Kasumi-1 (cell line): ENCODE data around the gene APLP1.
"Not testable (repeated sequence)": the region's sequence is repeated elsewhere in the genome, so short reads cannot be mapped to it uniquely, and the experiment has no call there.

ENCODE experiments used
- DNase-seq, 2 experiments: peaks; one replicate each; lab custom pipeline; 2025; lab: John Stamatoyannopoulos, UW

APLP1 gene

GRCh38 chr19:35852029-35852780 is 16.2 kb upstream of the APLP1 start, which contains the start of gene NPHS1:
TSS of gene NPHS1 (minus strand) at chr19:35852504. CDS start at chr19:35851837, 667 bp downstream.
- no peak for DNase-seq

- no peak for DNase-seq
Measured at GRCh38 chr19:35853038-35853756, 15.2 kb upstream of the APLP1 start.

- peak; percentile 26 to 66 for DNase-seq
Measured at GRCh38 chr19:35856546-35857149, 11.7 kb upstream of the APLP1 start, which contains the start of gene KIRREL2. TSS of gene KIRREL2 (plus strand) at chr19:35856911. CDS start at chr19:35857120, 209 bp downstream.

GRCh38 chr19:35858311-35858710 is 10.1 kb upstream of the APLP1 start:
- DNase-seq, result no peak

- DNase-seq, result no peak
Measured at GRCh38 chr19:35859414-35859813, 9.0 kb upstream of the APLP1 start.

GRCh38 chr19:35860436-35860817 is 7.9 kb upstream of the APLP1 start:
- no peak for DNase-seq

GRCh38 chr19:35860818-35861639 is 7.3 kb upstream of the APLP1 start:
- no peak for DNase-seq

GRCh38 chr19:35861640-35862160 is 6.7 kb upstream of the APLP1 start:
- no peak for DNase-seq

- DNase-seq, result no peak
Measured at GRCh38 chr19:35862528-35862927, 5.8 kb upstream of the APLP1 start.

- DNase-seq, result no peak
Measured at GRCh38 chr19:35863018-35863417, 5.4 kb upstream of the APLP1 start.

- no peak for DNase-seq
Measured at GRCh38 chr19:35868823-35869326, 501 bp downstream of the APLP1 start.

- DNase-seq, result peak; percentile 10 to 13
Measured at GRCh38 chr19:35869327-35870123, 1.2 kb downstream of the APLP1 start.

GRCh38 chr19:35870124-35870736 is 1.9 kb downstream of the APLP1 start:
- not testable (repeated sequence) for DNase-seq

GRCh38 chr19:35870798-35871197 is 2.4 kb downstream of the APLP1 start:
- no peak for DNase-seq

GRCh38 chr19:35871611-35872010 is 3.2 kb downstream of the APLP1 start:
- no peak for DNase-seq

- DNase-seq, result no peak
Measured at GRCh38 chr19:35872180-35872579, 3.8 kb downstream of the APLP1 start.

GRCh38 chr19:35874392-35874930 is 6.1 kb downstream of the APLP1 start:
- no peak for DNase-seq

- DNase-seq, result no peak
Measured at GRCh38 chr19:35879068-35879467, 10.7 kb downstream of the APLP1 start.

GRCh38 chr19:35879770-35880317 is 11.5 kb downstream of the APLP1 start:
- DNase-seq, result peak; percentile 81 to 88
